DLD1 (cell line): ENCODE data around the gene RAI1.

Experiments
- in situ Hi-C: cut with HindIII; loops from 2 replicates; pipeline ENCODE4 v1.10.0; 2017; ENCODE audit warnings: low sequenced_read_pairs

The RAI1 gene

GRCh38 chr17:17781591-17782496 is 100.6 kb downstream of the RAI1 start:
- in situ Hi-C loops: no loop called here

- in situ Hi-C loops: no loop called here
Observed at GRCh38 chr17:17782523-17783115, 101.4 kb downstream of the RAI1 start.

DNA sequence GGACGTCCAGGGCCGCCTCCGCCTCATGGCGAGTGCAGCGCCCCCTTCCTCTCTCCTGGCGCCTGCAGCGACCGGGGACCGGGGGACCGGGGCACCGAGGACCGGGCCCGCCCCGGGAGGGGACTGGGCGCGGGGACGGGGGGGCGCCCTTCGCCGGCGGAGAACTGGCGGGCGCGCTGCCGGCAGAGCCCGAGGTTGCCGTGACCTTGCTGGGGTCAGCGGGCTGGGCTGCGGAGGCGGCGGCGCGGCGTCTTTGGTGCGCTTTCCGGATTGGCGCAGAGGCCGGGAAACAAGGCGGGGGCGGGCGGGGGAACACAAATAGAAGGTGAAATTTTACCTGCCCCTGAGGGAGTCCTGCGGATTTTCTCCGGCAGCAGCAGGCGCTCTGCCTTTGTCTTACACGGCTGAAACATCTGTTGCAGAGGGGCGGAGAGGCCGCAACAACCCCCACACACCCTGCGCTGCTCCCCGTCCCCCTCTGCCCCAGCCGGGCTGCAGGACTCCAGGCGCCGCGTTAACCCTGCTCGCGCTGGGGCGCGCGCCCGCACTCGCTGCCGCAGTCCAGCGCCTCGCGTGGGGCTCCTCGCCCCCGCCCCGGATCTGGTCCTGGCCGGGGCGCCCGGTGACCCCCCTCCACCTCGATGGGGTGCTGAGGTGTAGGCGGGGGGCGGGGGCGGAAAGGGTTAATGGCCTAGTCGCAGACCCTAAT is 102.0 kb downstream of the RAI1 start:
- in situ Hi-C loops: no loop called here

GRCh38 chr17:17783825-17784656 is 102.8 kb downstream of the RAI1 start:
- in situ Hi-C loops: no loop called here

- in situ Hi-C loops: no loop called here
Observed at GRCh38 chr17:17784657-17785267, 103.5 kb downstream of the RAI1 start.

- in situ Hi-C loops: no loop called here
Observed at GRCh38 chr17:17785407-17785806, 104.1 kb downstream of the RAI1 start.

DNA sequence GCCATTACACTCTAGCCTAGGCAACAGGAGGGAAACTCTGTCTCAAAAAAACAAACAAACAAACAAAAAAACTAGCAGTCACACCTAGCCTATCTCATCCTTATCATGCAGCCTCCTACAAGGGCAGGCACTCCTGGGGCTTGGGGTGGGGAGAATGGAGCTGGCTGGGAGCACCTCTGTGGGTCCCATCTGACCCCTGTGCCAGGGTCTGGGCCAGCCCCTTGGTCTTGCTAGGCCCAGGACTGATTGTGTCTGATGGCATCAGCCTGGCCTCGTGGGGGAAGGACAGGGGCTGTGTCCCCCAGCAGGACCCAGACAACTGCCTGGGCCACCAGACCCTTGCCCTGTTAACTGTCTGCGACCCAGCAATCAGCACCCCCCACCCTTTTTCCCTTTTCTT is 105.7 kb downstream of the RAI1 start:
- in situ Hi-C loops: no loop called here

GRCh38 chr17:17787568-17787967 is 106.3 kb downstream of the RAI1 start:
- in situ Hi-C loops: no loop called here

DNA sequence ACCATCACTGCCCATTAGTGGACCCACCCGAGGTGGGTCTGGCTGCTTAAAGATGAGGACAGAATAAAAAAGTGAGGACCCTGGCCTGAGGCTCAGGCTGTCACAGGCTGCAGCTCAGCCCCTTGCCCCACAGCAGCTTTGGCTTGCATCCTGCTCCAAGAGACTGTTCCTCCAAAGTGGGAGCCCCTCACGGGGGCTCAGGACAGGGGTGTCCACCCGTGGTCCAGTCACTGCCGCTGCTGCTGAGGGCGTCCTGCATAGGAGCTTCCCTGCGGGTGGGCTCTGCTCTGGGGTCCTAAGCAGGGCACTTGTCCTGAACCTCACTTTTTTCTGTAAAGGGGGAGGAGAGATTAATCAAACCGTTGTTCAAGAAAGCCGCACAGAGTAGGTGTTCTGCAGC is 107.7 kb downstream of the RAI1 start:
- in situ Hi-C loops: no loop called here

GRCh38 chr17:17789410-17789809 is 108.2 kb downstream of the RAI1 start:
- in situ Hi-C loops: no loop called here

- in situ Hi-C loops: no loop called here
Observed at GRCh38 chr17:17789828-17790636, 108.8 kb downstream of the RAI1 start.

DNA sequence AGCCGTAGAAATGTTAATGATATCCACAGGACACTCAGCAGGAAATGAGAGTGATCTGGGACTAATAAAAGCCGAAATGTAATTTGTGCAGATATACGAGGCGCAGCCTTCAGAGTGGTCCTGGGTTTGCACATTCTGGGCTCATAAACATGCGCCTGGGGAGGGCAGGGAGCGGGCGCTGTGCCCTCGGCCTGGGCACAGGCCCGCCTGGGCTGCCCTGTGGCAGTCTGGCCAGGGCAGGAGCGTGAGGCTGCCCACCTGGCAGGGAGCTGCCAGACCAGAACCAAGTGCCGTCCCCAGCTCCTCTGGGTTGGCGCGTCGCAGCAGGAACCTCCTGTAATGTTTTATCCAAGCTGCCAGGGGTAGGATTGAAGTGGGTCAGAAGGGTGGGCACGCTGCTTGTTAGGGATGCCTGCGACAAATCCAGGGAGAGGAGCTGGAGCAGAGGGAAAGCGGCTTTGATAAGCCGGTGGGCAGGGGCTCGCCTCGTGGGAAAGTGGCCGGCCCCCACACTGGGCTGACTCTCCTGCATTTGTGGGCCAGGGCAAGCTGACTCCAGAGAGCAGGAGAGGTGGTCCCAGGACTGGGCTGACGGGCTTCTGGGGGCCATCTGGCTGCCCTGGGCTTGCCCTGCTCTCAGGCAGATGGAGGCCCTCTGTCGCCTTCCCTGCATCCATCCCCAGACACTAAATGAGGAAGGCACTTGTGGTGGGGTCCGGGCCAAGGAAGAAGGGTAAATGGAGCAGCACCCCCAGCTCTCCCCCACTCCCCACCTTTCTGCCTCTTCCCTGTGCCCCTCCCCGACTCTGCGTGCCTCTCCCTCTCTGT is 109.6 kb downstream of the RAI1 start:
- in situ Hi-C loops: no loop called here

DNA sequence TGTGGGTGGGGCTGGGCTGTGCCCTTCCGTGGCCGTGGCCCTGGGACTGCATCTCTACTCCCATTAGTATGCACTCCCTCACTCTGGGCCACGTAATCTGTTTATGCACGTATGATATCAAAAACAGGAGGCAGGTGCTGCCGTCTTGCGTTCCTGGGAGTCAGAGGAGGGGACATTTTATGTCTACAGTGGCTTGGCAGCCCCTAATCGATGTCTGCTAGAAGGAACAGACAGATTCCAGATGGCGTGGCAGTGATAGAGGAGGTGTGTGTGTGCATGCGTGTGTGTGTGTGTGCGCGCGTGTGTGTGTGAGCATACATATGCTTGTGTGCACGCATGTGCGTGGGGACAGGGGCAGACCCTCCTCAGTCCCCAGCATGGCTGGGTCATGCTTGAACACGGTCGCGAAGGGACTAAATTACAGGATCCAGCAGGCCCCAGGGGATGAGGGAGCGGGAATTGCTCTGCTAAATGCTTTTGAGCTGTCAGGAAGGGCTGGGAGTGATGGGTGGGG is 110.8 kb downstream of the RAI1 start:
- in situ Hi-C loops: no loop called here

- in situ Hi-C loops: no loop called here
Observed at GRCh38 chr17:17792551-17793377, 111.5 kb downstream of the RAI1 start.

GRCh38 chr17:17793378-17794214 is 112.3 kb downstream of the RAI1 start:
- in situ Hi-C loops: no loop called here

DNA sequence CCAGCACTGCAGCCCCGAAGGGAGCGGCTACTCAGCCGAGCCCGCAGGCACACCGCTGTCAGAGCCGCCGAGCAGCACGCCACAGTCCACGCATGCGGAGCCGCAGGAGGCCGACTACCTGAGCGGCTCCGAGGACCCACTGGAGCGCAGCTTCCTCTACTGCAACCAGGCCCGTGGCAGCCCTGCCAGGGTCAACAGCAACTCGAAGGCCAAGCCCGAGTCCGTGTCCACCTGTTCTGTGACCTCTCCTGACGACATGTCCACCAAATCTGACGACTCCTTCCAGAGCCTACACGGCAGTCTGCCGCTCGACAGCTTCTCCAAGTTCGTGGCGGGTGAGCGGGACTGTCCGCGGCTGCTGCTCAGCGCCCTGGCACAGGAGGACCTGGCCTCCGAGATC is 113.1 kb downstream of the RAI1 start:
- in situ Hi-C loops: no loop called here

- in situ Hi-C loops: no loop called here
Observed at GRCh38 chr17:17795296-17795695, 114.0 kb downstream of the RAI1 start.
